Lung (tissue), 12 donors: ENCODE data around the gene MIB1. TPM values are rescaled to one million over a fixed set of nuclear protein-coding genes. Genes with fewer than 3 reads are reported as not detected.

Source experiments
- ATAC-seq: fragments of 200-7000 bp; cut with Tn5 transposase; one replicate; pipeline ENCODE4 v1.9.1; 2020; ENCODE audit warnings: moderate number of reproducible peaks; ENCODE audit not compliant: insufficient read depth, low FRiP score
- DNase-seq, 3 donors: peaks; one replicate each; pipeline ENCODE4 v3.0.0-alpha.2; 2013 to 2017
- H3K27ac ChIP-seq, 2 donors: one replicate each; pipeline ENCODE4 v1.5.1; 2013; ENCODE audit warnings: mild to moderate bottlenecking in 2 of 2, moderate library complexity in 2 of 2, control low read depth in 1 of 2, inconsistent platforms in 1 of 2, low read depth in 1 of 2, low read length in 1 of 2
- H3K27me3 ChIP-seq, 3 donors: one replicate each; pipeline ENCODE4 v1.5.1; 2013; ENCODE audit warnings: low read length in 2 of 3; ENCODE audit not compliant: control insufficient read depth in 3 of 3, insufficient read depth in 3 of 3
- H3K36me3 ChIP-seq, 4 donors: one replicate each; pipeline ENCODE4 v1.5.1; 2013; ENCODE audit warnings: low read length in 4 of 4, mild to moderate bottlenecking in 1 of 4, moderate library complexity in 1 of 4; ENCODE audit not compliant: control insufficient read depth in 4 of 4, insufficient read depth in 4 of 4
- H3K4me1 ChIP-seq, 5 donors: one replicate each; pipeline ENCODE4 v1.5.1; 2013; ENCODE audit warnings: low read length in 5 of 5, mild to moderate bottlenecking in 2 of 5, moderate library complexity in 1 of 5; ENCODE audit not compliant: control insufficient read depth in 5 of 5, insufficient read depth in 5 of 5
- H3K4me3 ChIP-seq: one replicate; pipeline ENCODE4 v1.5.1; 2013; ENCODE audit warnings: mild to moderate bottlenecking, control low read depth, moderate library complexity
- H3K9ac ChIP-seq, 2 donors: one replicate each; pipeline ENCODE4 v1.5.1; 2013; ENCODE audit warnings: low read length in 2 of 2, control low read depth in 1 of 2; ENCODE audit not compliant: insufficient read depth in 1 of 2
- H3K9me3 ChIP-seq, 4 donors: one replicate each; pipeline ENCODE4 v1.5.1; 2013; ENCODE audit warnings: low read length in 3 of 4, mild to moderate bottlenecking in 1 of 4, moderate library complexity in 1 of 4; ENCODE audit not compliant: control insufficient read depth in 4 of 4, insufficient read depth in 3 of 4
- CTCF ChIP-seq: IDR thresholded peaks from 2 replicates; pipeline ENCODE4 v1.5.1; 2012; ENCODE audit warnings: mild to moderate bottlenecking; ENCODE audit errors: control extremely low read depth, extremely low read depth
- WGBS, 2 donors: extraction: QIAGEN DNeasy Blood & Tissue Kit; methylation state at CpG; one replicate each; pipeline ENCODE4 v1.1.7; 2013; 5-methylcytosine and 5-hydroxymethylcytosine counted together
- polyA plus RNA-seq, 2 donors: library from polyadenylated mRNA; stranded (reverse); fragments of 200-250 nt; gene quantifications; one replicate each; pipeline ENCODE4 v1.2.1, GENCODE V29; 2013
- total RNA-seq, 2 donors: library from RNA; depleted of rRNA in 1 of 2; stranded (reverse); fragments of >200 nt in 1 of 2; gene quantifications; one replicate each; pipeline ENCODE4 v1.2.1, GENCODE V29; 2014 to 2021
- donor health status: control.
- donor health status: control.
- donor health status: Bipolar disorder and iron deficiency.
- donor health status: healthy.
- donor health status: DM: yes; HTN: yes; CAD: no.

The MIB1 gene
- total and polyA plus RNA-seq, 4 donors: 4.5 to 62.0 (median 15.5) TPM

DNA sequence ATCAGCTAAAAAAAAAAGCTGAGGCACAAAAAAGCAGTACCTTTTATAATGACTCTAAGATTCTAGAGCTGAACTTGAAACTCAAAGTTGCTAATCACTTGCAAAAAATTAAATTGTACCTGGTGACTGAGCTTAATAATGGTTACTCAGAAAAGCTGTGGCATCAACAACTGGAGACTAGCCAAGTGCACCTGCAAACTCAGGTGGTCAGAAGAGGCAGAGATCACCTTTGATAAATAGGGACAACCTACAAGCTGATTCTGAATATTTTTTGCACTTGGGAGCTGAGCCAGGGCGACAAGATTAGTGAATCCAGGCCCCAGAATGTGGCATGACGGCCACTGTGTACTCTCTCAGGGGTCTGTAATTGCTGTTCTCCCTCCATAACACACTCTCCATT, 39.0 kb upstream of the MIB1 start:
- no peak for TF ChIP-seq CTCF
- Histone ChIP-seq H3K27ac (no peak overlapping the region), H3K9ac (no peak overlapping the region), H3K4me3 (no peak overlapping the region), H3K36me3 (peaks cover 0 to 13% (median 2%) of the 10 kb centered on the region in 4 donors), H3K27me3 (no peaks in the 10 kb centered on the region), H3K9me3 (no peaks in the 10 kb centered on the region), H3K4me1 (peaks cover 0 to 6% (median 0%) of the 10 kb centered on the region in 5 donors)
- WGBS, 2 donors: 98 to 100% methylated on average over 2 of the region's 2 CpGs
- ATAC-seq: no peak
- DNase-seq: no peak

DNA sequence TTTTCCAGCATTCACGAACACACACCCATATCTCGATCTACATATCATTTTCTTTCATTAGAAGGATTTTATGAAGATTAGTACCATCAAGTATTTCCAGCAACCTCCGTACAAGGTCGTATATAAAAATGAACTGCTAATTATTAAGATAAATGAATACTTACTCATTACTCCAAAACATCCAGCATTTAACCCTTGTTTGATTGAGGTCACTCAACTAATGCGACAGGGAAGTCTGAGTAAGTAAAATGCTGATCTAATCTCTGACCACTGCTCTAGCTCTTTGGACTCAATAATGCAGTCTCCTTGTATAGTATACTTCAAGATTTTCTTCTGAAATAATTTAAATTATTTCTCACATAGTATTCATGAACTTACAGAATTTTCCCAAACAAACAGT, 38.0 kb upstream of the MIB1 start:
- no peak overlapping the region for H3K4me3 ChIP-seq
- H3K4me1 ChIP-seq: peaks cover 0 to 6% (median 0%) of the 10 kb centered on the region in 5 donors
- peaks cover 0 to 12% (median 2%) of the 10 kb centered on the region in 4 donors for H3K36me3 ChIP-seq
- DNase-seq: no peak
- H3K27ac ChIP-seq: no peak overlapping the region
- 90 to 91% methylated on average over 5 of the region's 5 CpGs for WGBS, 2 donors
- no peak overlapping the region for H3K9ac ChIP-seq
- TF ChIP-seq CTCF: no peak
- no peaks in the 10 kb centered on the region for H3K27me3 ChIP-seq
- ATAC-seq: no peak
- H3K9me3 ChIP-seq: no peaks in the 10 kb centered on the region

GRCh38 chr18:21703241-21703820, 37.3 kb upstream of the MIB1 start:
- Histone ChIP-seq H3K9ac (peak overlapping the region in 1 of 2 donors; percentile 84), H3K36me3 (peaks cover 0 to 8% (median 2%) of the 10 kb centered on the region in 4 donors), H3K27me3 (no peaks in the 10 kb centered on the region), H3K27ac (peak overlapping the region; percentile 82 to 97), H3K4me1 (peaks cover 0 to 6% (median 0%) of the 10 kb centered on the region in 5 donors), H3K4me3 (peak overlapping the region; percentile 71), H3K9me3 (no peaks in the 10 kb centered on the region)
- ATAC-seq (no peak), DNase-seq (no peak)
- no peak for TF ChIP-seq CTCF
- WGBS, 2 donors: 2 to 6% methylated on average over 17 of the region's 17 CpGs
